A549 (cell line): ENCODE data around the gene R3HDM2.

Experiments used
- CTCF ChIP-seq: fragments of >200 bp; sonication (Bioruptor Twin); formaldehyde crosslinking; IDR thresholded peaks from 3 replicates; pipeline ENCODE4 v1.5.1; 2016
- ELK1 ChIP-seq: fragments of 150-350 bp; IDR thresholded peaks from 2 replicates; pipeline ENCODE4 v1.6.1; 2014; ENCODE audit warnings: low read depth, mild to moderate bottlenecking, low read length
- EP300 ChIP-seq, 2 experiments: fragments of >200 bp; sonication (Bioruptor Twin); formaldehyde crosslinking; IDR thresholded peaks; 2 replicates in 1 of 2; 3 replicates in 1 of 2; pipeline ENCODE4 v1.6.1; 2016 to 2017
- HDAC2 ChIP-seq: fragments of 200-600 bp; sonication (generic); IDR thresholded peaks from 2 replicates; pipeline ENCODE4 v1.6.1; 2016
- KDM1A ChIP-seq: fragments of 200-600 bp; sonication (generic); IDR thresholded peaks from 2 replicates; pipeline ENCODE4 v1.6.1; 2016; ENCODE audit warnings: low read depth, mild to moderate bottlenecking
- POLR2A ChIP-seq: IDR thresholded peaks from 2 replicates; pipeline ENCODE4 v1.6.1; 2012; ENCODE audit warnings: mild to moderate bottlenecking, low read length
- RAD21 ChIP-seq, 2 experiments: fragments of >200 bp in 1 of 2; sonication (Bioruptor Twin) in 1 of 2; formaldehyde crosslinking in 1 of 2; IDR thresholded peaks in 1 of 2; conservative IDR thresholded peaks in 1 of 2; 2 replicates in 1 of 2; 3 replicates in 1 of 2; pipeline ENCODE4 v1.6.1; 2012 to 2018; ENCODE audit warnings: inconsistent platforms in 1 of 2
- REST ChIP-seq: fragments of 200-600 bp; sonication (generic); IDR thresholded peaks from 2 replicates; pipeline ENCODE4 v1.6.1; 2016; ENCODE audit warnings: antibody characterized with exemption, mild to moderate bottlenecking, moderate library complexity
- SREBF2 ChIP-seq: fragments of 450-650 bp; IDR thresholded peaks from 2 replicates; pipeline ENCODE4 v1.6.1; 2014; ENCODE audit warnings: mild to moderate bottlenecking, moderate library complexity
- ZFP36 ChIP-seq: fragments of 450-650 bp; IDR thresholded peaks from 2 replicates; pipeline ENCODE4 v1.6.1; 2014; ENCODE audit warnings: borderline replicate concordance; ENCODE audit not compliant: partially characterized antibody
- ZNF302 ChIP-seq: fragments of 250-450 bp; sonication (Bioruptor Pico); IDR thresholded peaks from 2 replicates; pipeline ENCODE4 v1.9.0; 2021; ENCODE audit warnings: inconsistent platforms, mild to moderate bottlenecking, moderate library complexity

GRCh38 chr12:57276935-57277563, 153.8 kb downstream of the R3HDM2 start:
- peak; percentile 55 for TF ChIP-seq CTCF
- TF ChIP-seq POLR2A: no peak
- no peak for TF ChIP-seq HDAC2
- TF ChIP-seq RAD21 (conservative IDR thresholded peaks at IDR 0.05 in 1 of 2, IDR thresholded peaks at IDR 0.05 in 1 of 2): peak; percentile 15 to 45; a peak in 2 of 5 replicates
- TF ChIP-seq ELK1: no peak
- TF ChIP-seq KDM1A: no peak
- no peak for TF ChIP-seq ZFP36
- TF ChIP-seq SREBF2: no peak
- no peak for TF ChIP-seq EP300 (IDR thresholded peaks at IDR 0.05)
- no peak for TF ChIP-seq REST
- TF ChIP-seq ZNF302 (CRISPR knock-in tag): no peak
